GM19372 (cell line): ENCODE data around the gene GPR34.

Experiments
- ATAC-seq: cut with Tn5 transposase; IDR thresholded peaks from one replicate; pipeline ENCODE4 v1.9.1; 2021; ENCODE audit warnings: mild to moderate bottlenecking, low read depth, moderate library complexity; ENCODE audit not compliant: unreplicated experiment

The GPR34 gene

GRCh38 chrX:41730081-41730480 lies 41.3 kb downstream of the GPR34 start:
- no peak for ATAC-seq

GRCh38 chrX:41732260-41732659 lies 43.5 kb downstream of the GPR34 start:
- ATAC-seq, result no peak

GRCh38 chrX:41733939-41734338 lies 45.2 kb downstream of the GPR34 start:
- peak; percentile 92 for ATAC-seq

- no peak for ATAC-seq
These were observed 45.8 kb downstream of the GPR34 start for GRCh38 chrX:41734530-41734929.

- no peak for ATAC-seq
These were observed 48.3 kb downstream of the GPR34 start for GRCh38 chrX:41737065-41737464.

GRCh38 chrX:41739871-41740270 lies 51.1 kb downstream of the GPR34 start:
- no peak for ATAC-seq
